H1 (cell line): ENCODE results near the gene PTBP1. TPM values are rescaled to one million over a fixed set of nuclear protein-coding genes. Genes with fewer than 3 reads are reported as not detected.

Experiments used
- CHD7 ChIP-seq: fragments of 300-600 bp; sonication (generic); IDR thresholded peaks from 2 replicates; pipeline ENCODE4 v1.7.1; 2012; ENCODE audit warnings: low read length, moderate library complexity, mild to moderate bottlenecking, inconsistent platforms; ENCODE audit not compliant: insufficient replicate concordance
- EZH2 ChIP-seq: fragments of 200-600 bp; sonication (generic); IDR thresholded peaks from 2 replicates; pipeline ENCODE4 v1.7.1; 2012; ENCODE audit warnings: low read depth, mild to moderate bottlenecking, moderate library complexity, low read length, inconsistent platforms; ENCODE audit not compliant: severe bottlenecking
- HDAC2 ChIP-seq, 2 experiments: fragments of 300-600 bp in 1 of 2; sonication (generic) in 1 of 2; IDR thresholded peaks; 2 replicates each; pipeline ENCODE4 v1.6.1; 2011 to 2012; ENCODE audit warnings: low read depth in 2 of 2, low read length in 2 of 2, mild to moderate bottlenecking in 2 of 2, moderate library complexity in 2 of 2, borderline replicate concordance in 1 of 2, inconsistent platforms in 1 of 2
- KDM5A ChIP-seq: fragments of 200-600 bp; IDR thresholded peaks from 2 replicates; pipeline ENCODE4 v1.7.1; 2012; ENCODE audit warnings: mild to moderate bottlenecking, low read length, inconsistent platforms, mixed read lengths
- NRF1 ChIP-seq: IDR thresholded peaks from 2 replicates; pipeline ENCODE4 v1.6.1; 2011; ENCODE audit warnings: mild to moderate bottlenecking, low read depth, low read length, improper control_type of control experiment
- ZNF274 ChIP-seq: IDR thresholded peaks from 2 replicates; pipeline ENCODE4 v1.7.0; 2012; ENCODE audit warnings: low read length, borderline replicate concordance; ENCODE audit errors: extremely low read depth
- polyA plus RNA-seq, 7 experiments: library from polyadenylated mRNA; depleted of rRNA in 3 of 7; stranded (reverse) in 5 of 7; unstranded in 2 of 7; fragments of >200 nt in 5 of 7; fragments of 200-250 nt in 2 of 7; gene quantifications; 1 replicate in 5 of 7; 2 replicates in 1 of 7; 4 replicates in 1 of 7; pipeline versions ENCODE4 v1.2.1 to v1.2.3, GENCODE V29; 2011 to 2013; ENCODE audit warnings: missing spikeins in 2 of 7, mixed read lengths in 2 of 7
- total RNA-seq: library from RNA; stranded (reverse); fragmentation: NEBNext Ultra II Directional; extraction: Animal tissue kit (Norgen Biotek cat#: 25700); gene quantifications from 2 replicates; pipeline ENCODE4 v1.2.1, GENCODE V29; 2021

The PTBP1 gene
- total and polyA plus RNA-seq, 2 of the 8 experiments (the other 6 are each of a cell fraction or from before 2014, with no cell fraction given) = 528 to 888 TPM

DNA sequence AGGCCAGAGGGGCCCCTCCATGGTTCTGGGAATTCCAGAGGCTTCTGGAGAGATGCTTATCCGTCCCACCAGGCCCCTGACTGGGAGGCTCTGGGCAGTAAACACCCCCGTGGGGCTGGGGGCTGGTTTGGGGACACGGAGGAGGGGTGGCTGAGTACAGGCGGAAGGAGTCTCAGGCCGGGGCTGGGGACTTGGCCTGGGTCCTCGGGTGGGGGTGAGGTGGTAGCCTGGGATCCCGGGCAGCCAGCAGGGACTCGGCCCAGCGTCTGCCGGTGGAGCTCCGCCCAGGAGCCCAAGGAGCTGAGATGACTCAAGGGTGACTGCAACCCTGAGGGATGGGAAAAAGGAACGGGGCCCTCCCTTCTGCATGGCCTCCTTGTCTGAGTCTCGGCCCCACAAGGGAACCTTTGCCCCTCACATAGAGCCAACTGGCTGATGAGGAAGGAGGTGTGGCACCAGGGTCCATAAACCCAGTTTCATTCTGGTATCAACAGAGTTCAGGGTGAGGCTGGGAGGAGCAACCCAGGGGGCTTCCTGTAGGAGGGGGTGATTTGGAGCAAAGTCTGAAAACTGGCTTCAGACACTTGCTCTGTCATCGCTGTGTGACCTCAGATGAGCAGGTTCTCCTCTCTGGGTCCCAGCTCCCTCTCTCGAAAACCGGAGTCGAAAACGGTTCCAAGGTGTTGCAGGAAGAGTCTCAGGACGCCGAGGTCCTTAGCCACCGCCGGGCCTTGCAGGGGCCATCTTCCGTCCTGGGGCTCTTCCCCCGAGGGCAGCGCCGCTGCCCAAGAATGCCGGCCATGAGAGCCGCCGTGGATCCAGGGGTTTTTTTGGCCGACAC, 45.5 kb upstream of the PTBP1 start (continued):
- TF ChIP-seq CHD7 = no peak
- TF ChIP-seq HDAC2 (IDR thresholded peaks at IDR 0.05; ENCODE audit: borderline replicate concordance in 1 of 2, low read depth in 2 of 2, low read length in 2 of 2) = no peak
- no peak for TF ChIP-seq EZH2
- no peak for TF ChIP-seq NRF1
- no peak for TF ChIP-seq KDM5A
- TF ChIP-seq ZNF274 = no peak
